Transverse colon (tissue), 4 donors: ENCODE results near the gene NAPG. TPM values are rescaled to one million over a fixed set of nuclear protein-coding genes. Genes with fewer than 3 reads are reported as not detected.

Source experiments
- total RNA-seq, 4 donors: library from RNA; depleted of rRNA; stranded (reverse); fragments of >200 nt; gene quantifications; one replicate each; pipeline ENCODE4 v1.1.0, GENCODE V29; 2016

The NAPG gene
- total RNA-seq, 4 donors from 2014 or later = 28.9 to 47.5 (median 41.1) TPM

Other genes with a start within 250 kb of the NAPG start
- 10 to 100 TPM in 1 of 4 donors, 1 to 10 TPM in 3; 2.6 to 10.8 (median 8.3) TPM for gene APCDD1, start 71.4 kb upstream of the NAPG start, total RNA-seq